RPMI8226 (cell line): Measurements from ENCODE around the gene ZNF808.
"Not testable (repeated sequence)": the region's sequence is repeated elsewhere in the genome, so short reads cannot be mapped to it uniquely, and the experiment has no call there.

Experiments used
- DNase-seq: peaks from one replicate; pipeline ENCODE4 v3.0.0-alpha.2; 2015

Gene ZNF808

GRCh38 chr19:52600639-52601024 lies 73.2 kb downstream of the ZNF808 start:
- DNase-seq, result peak; percentile 24

DNA sequence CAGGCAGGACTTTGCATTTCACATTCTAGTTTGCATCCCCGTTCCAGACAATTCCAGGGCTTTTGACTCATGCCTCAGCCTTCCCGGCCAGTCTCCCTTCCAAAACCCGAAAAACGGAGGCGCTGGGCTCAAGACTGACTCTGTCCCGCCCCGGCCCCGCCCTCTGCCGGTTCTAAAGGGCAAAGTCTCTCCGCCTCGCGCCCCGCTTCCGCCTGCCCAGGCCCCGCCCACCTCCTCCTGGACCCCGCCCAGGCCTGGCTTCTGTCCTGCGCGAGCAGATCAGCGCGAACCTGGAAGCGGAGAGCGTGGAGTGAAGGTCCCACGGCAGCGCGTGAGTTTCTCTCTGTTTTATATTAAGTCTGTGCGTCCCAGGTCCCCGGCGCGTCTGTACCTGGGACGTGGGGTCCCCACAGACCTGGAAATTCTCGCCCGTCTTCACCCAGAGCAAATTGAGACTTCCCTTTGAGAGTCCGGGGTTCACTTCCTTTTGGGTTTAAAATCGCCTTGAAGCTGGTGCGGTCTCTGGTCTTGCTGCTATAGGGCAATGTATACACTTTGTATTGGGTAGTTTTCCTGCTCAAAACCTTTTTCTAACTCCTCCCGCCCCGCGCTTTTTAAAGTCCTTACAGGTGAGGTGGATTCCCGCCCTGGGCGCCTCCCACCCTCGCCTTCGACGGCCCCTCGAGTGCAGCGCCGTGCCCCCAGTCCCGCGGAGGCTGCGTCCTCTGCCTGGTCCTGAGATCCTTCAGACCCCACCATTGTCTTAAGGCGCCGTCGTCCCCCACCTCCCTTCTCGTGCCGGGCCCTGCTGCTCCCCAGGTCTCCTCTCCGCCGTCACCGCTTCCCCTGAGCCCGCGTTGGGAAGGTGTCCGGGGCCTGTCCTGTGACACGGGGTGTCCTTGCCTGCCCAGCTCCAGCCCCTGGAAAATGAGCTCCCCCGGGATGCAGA lies 73.8 kb downstream of the ZNF808 start:
- peak; percentile 92 for DNase-seq

- not testable (repeated sequence) for DNase-seq
Observed at GRCh38 chr19:52601974-52602366, 74.5 kb downstream of the ZNF808 start.

GRCh38 chr19:52602941-52603340 lies 75.5 kb downstream of the ZNF808 start:
- no peak for DNase-seq

- DNase-seq, result no peak
Observed at GRCh38 chr19:52603558-52604207, 76.2 kb downstream of the ZNF808 start.
